OCI-LY1 (cell line): ENCODE data around the gene UROS.

Source experiments
- H2AFZ ChIP-seq: fragments of 200-600 bp; sonication (generic), shearing (Covaris generic); 2 replicates; pipeline ENCODE4 v1.6.0; 2014; ENCODE audit warnings: antibody characterized with exemption, mild to moderate bottlenecking, low read length
- H3F3A ChIP-seq: fragments of 200-600 bp; sonication (generic), shearing (Covaris generic); 2 replicates; pipeline ENCODE4 v1.6.0; 2014; ENCODE audit warnings: mild to moderate bottlenecking, antibody characterized with exemption, low read length, moderate library complexity; ENCODE audit not compliant: insufficient read depth
- H3K27ac ChIP-seq: fragments of 200-600 bp; sonication (generic); 2 replicates; pipeline ENCODE4 v1.5.1; 2014; ENCODE audit warnings: low read length, mixed run types, mild to moderate bottlenecking, low read depth; ENCODE audit not compliant: poor library complexity, severe bottlenecking
- H3K27me3 ChIP-seq: fragments of 200-600 bp; sonication (generic); 2 replicates; pipeline ENCODE4 v1.6.0; 2014; ENCODE audit warnings: antibody characterized with exemption, mild to moderate bottlenecking, low read length, moderate library complexity; ENCODE audit not compliant: insufficient read depth
- H3K36me3 ChIP-seq: fragments of 200-600 bp; sonication (generic); 2 replicates; pipeline ENCODE4 v1.6.1; 2014; ENCODE audit warnings: mild to moderate bottlenecking, antibody characterized with exemption, low read length, moderate library complexity, mixed read lengths; ENCODE audit not compliant: insufficient read depth
- H3K4me1 ChIP-seq: fragments of 200-600 bp; sonication (generic); 2 replicates; pipeline ENCODE4 v1.5.1; 2014; ENCODE audit warnings: mild to moderate bottlenecking, low read length, moderate library complexity; ENCODE audit not compliant: insufficient read depth, severe bottlenecking
- H3K4me2 ChIP-seq: fragments of 200-600 bp; sonication (generic), shearing (Covaris generic); 2 replicates; pipeline ENCODE4 v1.6.1; 2014; ENCODE audit warnings: low read length
- H3K4me3 ChIP-seq: fragments of 200-600 bp; sonication (generic); 2 replicates; pipeline ENCODE4 v1.5.1; 2014; ENCODE audit warnings: low read length, low read depth, mild to moderate bottlenecking, mixed read lengths; ENCODE audit not compliant: poor library complexity, severe bottlenecking
- H3K79me2 ChIP-seq: fragments of 200-600 bp; shearing (Covaris generic); 2 replicates; pipeline ENCODE4 v1.6.1; 2016; ENCODE audit warnings: mixed run types, low read length, mixed read lengths; ENCODE audit not compliant: insufficient read depth
- H3K9ac ChIP-seq: fragments of 200-600 bp; sonication (generic), shearing (Covaris generic); 2 replicates; pipeline ENCODE4 v1.6.1; 2014; ENCODE audit warnings: mild to moderate bottlenecking, low read length, mixed read lengths
- H3K9me2 ChIP-seq: fragments of 200-600 bp; sonication (generic), shearing (Covaris generic); 2 replicates; pipeline ENCODE4 v1.6.1; 2014; ENCODE audit warnings: low read depth, mild to moderate bottlenecking, low read length, mixed read lengths
- H3K9me3 ChIP-seq: fragments of 200-600 bp; shearing (Covaris generic); 2 replicates; pipeline ENCODE4 v1.6.1; 2014; ENCODE audit warnings: low read length, mixed read lengths
- H4K20me1 ChIP-seq: fragments of 200-600 bp; sonication (generic), shearing (Covaris generic); 2 replicates; pipeline ENCODE4 v1.6.0; 2016; ENCODE audit warnings: mild to moderate bottlenecking, low read length; ENCODE audit not compliant: insufficient read depth
- CTCF ChIP-seq: fragments of 200-600 bp; sonication (generic), shearing (Covaris generic); IDR thresholded peaks from 2 replicates; pipeline ENCODE4 v1.5.1; 2017; ENCODE audit warnings: mild to moderate bottlenecking, antibody characterized with exemption, low read length, moderate library complexity, mixed read lengths
- EZH2 ChIP-seq: fragments of 200-600 bp; sonication (generic), shearing (Covaris generic); IDR thresholded peaks from 2 replicates; pipeline ENCODE4 v1.8.0; 2017; ENCODE audit warnings: borderline replicate concordance, mixed run types, mild to moderate bottlenecking, antibody characterized with exemption, low read length, moderate library complexity, mixed read lengths

Gene UROS

GRCh38 chr10:125812128-125812750 lies 10.8 kb downstream of the UROS start:
- Histone ChIP-seq H3K79me2 (no peaks in the 10 kb centered on the region), H3K4me3 (no peak overlapping the region), H3K9me2 (no peaks in the 10 kb centered on the region), H3K9ac (no peak overlapping the region), H3F3A (no peaks in the 10 kb centered on the region), H4K20me1 (no peaks in the 10 kb centered on the region), H3K4me1 (no peaks in the 10 kb centered on the region), H2AFZ (no peak overlapping the region), H3K27me3 (no peaks in the 10 kb centered on the region), H3K9me3 (no peaks in the 10 kb centered on the region), H3K4me2 (no peak overlapping the region), H3K36me3 (peaks cover 64% of the 10 kb centered on the region), H3K27ac (no peak overlapping the region)
- TF ChIP-seq EZH2 (no peak), CTCF (no peak)

- H3K4me3 ChIP-seq, result no peak overlapping the region
- H3K9me2 ChIP-seq, result no peaks in the 10 kb centered on the region
- no peaks in the 10 kb centered on the region for H3K4me1 ChIP-seq
- no peaks in the 10 kb centered on the region for H3K27me3 ChIP-seq
- H4K20me1 ChIP-seq, result no peaks in the 10 kb centered on the region
- H3K36me3 ChIP-seq, result peaks cover 72% of the 10 kb centered on the region
- H3K9ac ChIP-seq, result no peak overlapping the region
- TF ChIP-seq CTCF, result no peak
- H3F3A ChIP-seq, result no peaks in the 10 kb centered on the region
- no peak overlapping the region for H2AFZ ChIP-seq
- H3K79me2 ChIP-seq, result no peaks in the 10 kb centered on the region
- H3K4me2 ChIP-seq, result no peak overlapping the region
- H3K9me3 ChIP-seq, result no peaks in the 10 kb centered on the region
- no peak overlapping the region for H3K27ac ChIP-seq
Measured at GRCh38 chr10:125811251-125811650, 11.8 kb downstream of the UROS start.

- Histone ChIP-seq H3K9me3 (no peaks in the 10 kb centered on the region), H3F3A (no peaks in the 10 kb centered on the region), H3K4me3 (no peak overlapping the region), H3K9me2 (no peaks in the 10 kb centered on the region), H4K20me1 (no peaks in the 10 kb centered on the region), H3K4me2 (no peak overlapping the region), H3K9ac (no peak overlapping the region), H3K36me3 (peaks cover 66% of the 10 kb centered on the region), H3K27ac (no peak overlapping the region), H3K79me2 (no peaks in the 10 kb centered on the region), H3K27me3 (no peaks in the 10 kb centered on the region), H3K4me1 (no peaks in the 10 kb centered on the region), H2AFZ (no peak overlapping the region)
- TF ChIP-seq EZH2 (no peak), CTCF (no peak)
Measured at GRCh38 chr10:125808047-125808446, 15.0 kb downstream of the UROS start.
